GM12801 (cell line): ENCODE data around the gene CTSK.

Experiments
- TF ChIP-seq, protein P1 (sequence below): IDR thresholded peaks from one replicate; pipeline ENCODE4 v1.5.1; 2011; ENCODE audit warnings: control low read depth; ENCODE audit not compliant: insufficient read length; ENCODE audit errors: extremely low read depth

The CTSK gene

DNA sequence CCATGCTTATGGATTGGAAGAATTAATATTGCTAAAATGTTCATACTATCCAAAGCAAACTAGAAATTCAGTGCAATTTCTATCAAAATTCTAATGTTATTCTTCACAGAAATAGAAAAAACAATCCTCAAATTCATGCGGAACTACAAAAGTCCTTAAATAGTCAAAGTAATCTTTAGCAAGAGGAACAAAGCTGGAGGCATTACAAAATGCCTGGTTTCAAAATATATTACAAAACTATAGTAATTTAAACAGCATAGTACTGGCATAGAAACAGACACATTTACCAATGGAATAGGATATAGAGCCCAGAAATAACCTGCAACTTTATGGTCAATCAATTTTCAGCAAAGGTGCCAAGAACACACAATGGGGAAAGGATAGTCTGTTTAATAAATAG, 46.3 kb downstream of the CTSK start:
- TF ChIP-seq, protein P1, sequence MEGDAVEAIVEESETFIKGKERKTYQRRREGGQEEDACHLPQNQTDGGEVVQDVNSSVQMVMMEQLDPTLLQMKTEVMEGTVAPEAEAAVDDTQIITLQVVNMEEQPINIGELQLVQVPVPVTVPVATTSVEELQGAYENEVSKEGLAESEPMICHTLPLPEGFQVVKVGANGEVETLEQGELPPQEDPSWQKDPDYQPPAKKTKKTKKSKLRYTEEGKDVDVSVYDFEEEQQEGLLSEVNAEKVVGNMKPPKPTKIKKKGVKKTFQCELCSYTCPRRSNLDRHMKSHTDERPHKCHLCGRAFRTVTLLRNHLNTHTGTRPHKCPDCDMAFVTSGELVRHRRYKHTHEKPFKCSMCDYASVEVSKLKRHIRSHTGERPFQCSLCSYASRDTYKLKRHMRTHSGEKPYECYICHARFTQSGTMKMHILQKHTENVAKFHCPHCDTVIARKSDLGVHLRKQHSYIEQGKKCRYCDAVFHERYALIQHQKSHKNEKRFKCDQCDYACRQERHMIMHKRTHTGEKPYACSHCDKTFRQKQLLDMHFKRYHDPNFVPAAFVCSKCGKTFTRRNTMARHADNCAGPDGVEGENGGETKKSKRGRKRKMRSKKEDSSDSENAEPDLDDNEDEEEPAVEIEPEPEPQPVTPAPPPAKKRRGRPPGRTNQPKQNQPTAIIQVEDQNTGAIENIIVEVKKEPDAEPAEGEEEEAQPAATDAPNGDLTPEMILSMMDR, result no peak

- TF ChIP-seq, protein P1, result no peak
These were observed 48.0 kb downstream of the CTSK start for GRCh38 chr1:150760013-150760412.

DNA sequence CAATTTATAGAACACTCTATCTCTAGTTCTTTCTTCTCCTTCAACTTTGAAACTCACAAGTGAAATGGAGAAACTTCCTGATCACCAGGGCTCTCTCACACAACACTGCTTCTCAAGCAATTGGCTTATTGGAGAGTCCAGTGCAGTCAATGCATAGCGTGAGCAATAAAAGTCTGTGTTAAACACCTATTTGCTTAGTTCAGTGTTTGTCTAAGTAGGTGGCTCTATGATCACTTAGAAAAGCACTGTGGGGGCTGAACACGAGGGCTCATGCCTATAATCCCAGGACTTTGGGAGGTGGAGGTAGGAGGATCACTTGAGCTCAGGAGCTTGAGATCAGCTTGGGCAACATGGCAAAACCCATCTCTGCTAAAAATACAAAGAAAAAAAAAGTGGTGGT, 54.6 kb downstream of the CTSK start:
- TF ChIP-seq, protein P1, result no peak

DNA sequence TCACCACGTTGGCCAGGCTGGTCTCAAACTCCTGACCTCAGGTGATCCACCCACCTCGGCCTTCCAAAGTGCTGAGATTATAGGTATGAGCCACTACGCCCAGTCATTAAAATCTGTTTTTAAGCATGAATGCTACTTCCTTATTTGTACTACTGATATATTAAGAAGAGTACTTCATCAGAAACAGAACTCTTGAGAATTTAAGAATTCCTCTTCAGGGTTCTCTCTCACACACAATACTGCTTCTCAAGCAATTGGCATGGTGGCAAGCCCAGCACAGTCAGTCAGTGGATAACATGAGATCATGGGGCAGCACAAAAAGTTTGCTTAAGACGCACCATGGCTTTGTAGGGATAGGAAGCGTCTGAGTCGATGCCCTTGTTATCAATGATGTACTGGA, 56.6 kb downstream of the CTSK start:
- TF ChIP-seq, protein P1, result no peak

- TF ChIP-seq, protein P1, result no peak
These were observed 58.2 kb downstream of the CTSK start for GRCh38 chr1:150749720-150750311.

DNA sequence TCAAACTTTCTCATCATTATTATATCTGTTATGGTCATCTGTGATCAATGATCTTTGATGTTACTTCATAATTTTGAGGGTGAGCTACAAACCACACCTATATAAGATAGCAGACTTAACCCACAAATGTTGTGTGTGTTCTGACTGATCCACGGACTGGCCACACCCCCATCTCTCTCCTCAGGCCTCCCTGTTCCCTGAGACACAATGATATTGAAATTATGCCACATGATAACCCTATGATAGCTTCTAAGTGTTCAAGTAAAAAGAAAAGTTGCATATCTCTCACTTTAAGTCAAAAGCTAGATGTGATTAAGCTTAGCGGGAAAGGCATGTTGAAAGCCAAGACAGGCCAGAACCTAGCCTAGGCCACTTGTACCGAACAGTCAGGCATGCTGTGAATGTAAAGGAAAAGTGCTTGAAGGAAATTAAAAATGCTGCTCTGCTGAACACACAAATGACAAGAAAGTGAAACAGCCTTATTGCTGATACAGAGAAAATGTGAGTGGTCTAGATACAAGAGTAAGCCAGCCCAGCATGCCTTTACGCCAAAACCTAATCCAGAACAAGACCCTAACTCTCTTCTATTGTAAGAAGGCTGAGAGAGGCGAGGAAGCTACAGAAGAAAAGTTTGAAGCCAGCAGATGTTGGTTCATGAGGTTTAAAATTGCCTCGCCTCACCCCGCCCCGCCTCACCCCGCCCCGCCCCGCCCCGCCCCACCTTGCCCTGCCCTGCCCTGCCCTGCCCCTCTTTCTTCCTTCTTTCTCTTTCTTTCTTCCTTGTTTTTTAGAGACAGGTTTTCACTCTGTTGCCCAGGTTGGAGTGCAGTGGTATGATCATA, 59.0 kb downstream of the CTSK start:
- TF ChIP-seq, protein P1, result no peak
